HepG2 (cell line): ENCODE data around the gene CYB561. TPM values are rescaled to one million over a fixed set of nuclear protein-coding genes. Genes with fewer than 3 reads are reported as not detected.
A peak's percentile ranks its signal among the peaks of the same experiment; 100 is the strongest.

Source experiments
- FOXM1 ChIP-seq: sonication (generic); formaldehyde crosslinking; IDR thresholded peaks from 2 replicates; pipeline ENCODE4 v1.5.0; 2020; ENCODE audit warnings: missing genetic modification reagents
- HDAC2 ChIP-seq: sonication (generic); formaldehyde crosslinking; IDR thresholded peaks from 2 replicates; pipeline ENCODE4 v1.4.0; 2020; ENCODE audit warnings: missing genetic modification reagents
- HMG20A ChIP-seq: IDR thresholded peaks from 2 replicates; pipeline ENCODE4 v1.6.1; 2016; ENCODE audit warnings: borderline replicate concordance
- HNRNPUL1 ChIP-seq: fragments of 200-400 bp; formaldehyde crosslinking; IDR thresholded peaks from 2 replicates; pipeline ENCODE4 v1.6.1; 2017; ENCODE audit warnings: low read depth, mild to moderate bottlenecking, low read length, moderate library complexity
- KDM5A ChIP-seq: fragments of 200-600 bp; sonication (generic); IDR thresholded peaks from 2 replicates; pipeline ENCODE4 v1.7.0; 2018; ENCODE audit warnings: antibody characterized with exemption, mild to moderate bottlenecking, low read length, borderline replicate concordance
- MBNL3 ChIP-seq: fragments of 250-450 bp; sonication (Bioruptor Pico); conservative IDR thresholded peaks from 2 replicates; pipeline ENCODE4 v1.8.0; 2022; ENCODE audit warnings: mild to moderate bottlenecking, inconsistent platforms
- MNT ChIP-seq: fragments of 450-650 bp; IDR thresholded peaks from 2 replicates; pipeline ENCODE4 v1.6.1; 2016
- MTF1 ChIP-seq: sonication (generic); formaldehyde crosslinking; IDR thresholded peaks from 2 replicates; pipeline ENCODE4 v1.5.0; 2020; ENCODE audit warnings: missing genetic modification reagents
- NCOA2 ChIP-seq: sonication (generic); formaldehyde crosslinking; IDR thresholded peaks from 2 replicates; pipeline ENCODE4 v1.8.0; 2022; ENCODE audit warnings: inconsistent platforms
- NFYC ChIP-seq: IDR thresholded peaks from 2 replicates; pipeline ENCODE4 v1.6.1; 2016; ENCODE audit warnings: missing genetic modification reagents, missing compliant biosample characterization
- POLR2G ChIP-seq: fragments of 200-400 bp; formaldehyde crosslinking; IDR thresholded peaks from 2 replicates; pipeline ENCODE4 v1.6.1; 2018; ENCODE audit warnings: mild to moderate bottlenecking, low read depth, low read length, moderate library complexity
- RAD51 ChIP-seq: fragments of 450-650 bp; IDR thresholded peaks from 2 replicates; pipeline ENCODE4 v1.6.1; 2016; ENCODE audit warnings: borderline replicate concordance
- SCMH1 ChIP-seq: sonication (generic); formaldehyde crosslinking; IDR thresholded peaks from 2 replicates; pipeline ENCODE4 v1.9.0; 2021; ENCODE audit warnings: missing genetic modification reagents, mild to moderate bottlenecking, borderline replicate concordance
- SP1 ChIP-seq, 2 experiments: fragments of 450-650 bp in 1 of 2; sonication (generic) in 1 of 2; formaldehyde crosslinking in 1 of 2; IDR thresholded peaks; 2 replicates each; pipeline versions ENCODE4 v1.4.0 to v1.6.1; 2016 to 2020; ENCODE audit warnings: missing genetic modification reagents in 1 of 2
- U2AF1 ChIP-seq: fragments of 200-400 bp; formaldehyde crosslinking; optimal IDR thresholded peaks from 2 replicates; pipeline ENCODE3; 2017; ENCODE audit warnings: mild to moderate bottlenecking, low read depth, low read length
- ZHX1 ChIP-seq: sonication (generic); formaldehyde crosslinking; IDR thresholded peaks from 2 replicates; pipeline ENCODE4 v1.8.1; 2022; ENCODE audit warnings: low read depth, mild to moderate bottlenecking, missing genetic modification reagents
- ZMYM2 ChIP-seq: sonication (generic); formaldehyde crosslinking; IDR thresholded peaks from 2 replicates; pipeline ENCODE4 v1.8.0; 2022; ENCODE audit warnings: mild to moderate bottlenecking, missing genetic modification reagents
- ZNF17 ChIP-seq: sonication (generic); formaldehyde crosslinking; IDR thresholded peaks from 2 replicates; pipeline ENCODE4 v1.5.0; 2020; ENCODE audit warnings: mild to moderate bottlenecking, missing genetic modification reagents
- ZNF253 ChIP-seq: sonication (generic); formaldehyde crosslinking; IDR thresholded peaks from 2 replicates; pipeline ENCODE4 v1.8.0; 2022; ENCODE audit warnings: mild to moderate bottlenecking, missing genetic modification reagents, borderline replicate concordance
- ZNF3 ChIP-seq: IDR thresholded peaks from 2 replicates; pipeline ENCODE4 v1.7.0; 2017; ENCODE audit warnings: inconsistent platforms
- ZNF30 ChIP-seq: sonication (generic); formaldehyde crosslinking; IDR thresholded peaks from 2 replicates; pipeline ENCODE4 v1.5.0; 2020; ENCODE audit warnings: mild to moderate bottlenecking, missing genetic modification reagents
- ZNF510 ChIP-seq: sonication (generic); formaldehyde crosslinking; IDR thresholded peaks from 2 replicates; pipeline ENCODE4 v1.4.0; 2020; ENCODE audit warnings: low read depth, mild to moderate bottlenecking, missing genetic modification reagents
- ZNF569 ChIP-seq: sonication (generic); formaldehyde crosslinking; IDR thresholded peaks from 2 replicates; pipeline ENCODE4 v1.5.0; 2020; ENCODE audit warnings: mild to moderate bottlenecking, missing genetic modification reagents, moderate library complexity, borderline replicate concordance
- ZNF572 ChIP-seq: sonication (generic); formaldehyde crosslinking; IDR thresholded peaks from 2 replicates; pipeline ENCODE4 v1.5.1; 2020; ENCODE audit warnings: mild to moderate bottlenecking, missing genetic modification reagents
- ZNF761 ChIP-seq: sonication (generic); formaldehyde crosslinking; conservative IDR thresholded peaks from 2 replicates; pipeline ENCODE4 v1.4.0; 2020; ENCODE audit warnings: mild to moderate bottlenecking, missing genetic modification reagents
- ZNF776 ChIP-seq: sonication (generic); formaldehyde crosslinking; IDR thresholded peaks from 2 replicates; pipeline ENCODE4 v1.4.0; 2020; ENCODE audit warnings: mild to moderate bottlenecking, missing genetic modification reagents
- polyA plus RNA-seq, 8 experiments: library from polyadenylated mRNA; depleted of rRNA in 3 of 8; stranded (reverse) in 7 of 8; unstranded in 1 of 8; fragments of >200 nt; fragmentation: Illumina TruSeq in 4 of 8; extraction: Trizol in 4 of 8; gene quantifications; 2 replicates each; pipeline versions ENCODE4 v1.2.1 to v1.2.3, GENCODE V29; 2011 to 2016; ENCODE audit warnings: low read depth in 4 of 8, missing spikeins in 1 of 8, mixed read lengths in 1 of 8; ENCODE audit not compliant: insufficient read depth in 1 of 8
- total RNA-seq, 5 experiments: library from RNA; depleted of rRNA; stranded (reverse); fragments of >200 nt; fragmentation: Illumina TruSeq; extraction: Trizol; gene quantifications; 2 replicates each; pipeline ENCODE4 v1.2.3, GENCODE V29; 2016; ENCODE audit warnings: low read depth in 1 of 5
- TF ChIP-seq, protein P1 (sequence below): sonication (generic); formaldehyde crosslinking; IDR thresholded peaks from 2 replicates; pipeline ENCODE4 v1.9.0; 2021; ENCODE audit warnings: missing genetic modification reagents, borderline replicate concordance

The CYB561 gene
- total and polyA plus RNA-seq, 2 of the 13 experiments (the other 11 are each of a cell fraction or from before 2014, with no cell fraction given): 1.5 to 6.7 TPM

DNA sequence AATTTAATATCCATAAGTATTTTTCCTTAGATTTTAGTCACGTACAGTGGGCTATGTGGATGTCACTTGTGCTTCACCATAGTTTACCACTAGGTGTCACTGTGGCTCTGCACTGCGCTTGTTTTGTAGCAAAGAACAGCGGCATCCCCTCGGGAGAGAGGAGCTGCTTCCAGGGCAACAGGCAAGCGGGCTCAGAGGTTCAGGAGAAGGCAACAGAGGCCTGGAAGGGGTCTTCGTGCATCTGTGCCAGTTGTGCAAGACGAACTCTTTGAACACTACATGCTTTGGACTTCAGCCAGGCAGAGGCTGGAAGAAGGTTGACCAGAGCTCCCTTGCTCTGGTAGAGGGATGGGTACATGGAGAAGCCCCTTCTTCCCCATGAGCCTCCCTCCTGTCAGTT is 20.6 kb downstream of the CYB561 start (continued):
- TF ChIP-seq KDM5A (no peak), POLR2G (no peak), ZNF30 (CRISPR knock-in tag) (no peak), NFYC (0 out of 2 replicates have a peak, but pooled peaks have one; percentile 17), ZNF761 (CRISPR knock-in tag) (no peak), ZNF510 (CRISPR knock-in tag) (no peak), HNRNPUL1 (no peak), MNT (no peak), ZNF253 (CRISPR knock-in tag) (no peak), ZNF569 (CRISPR knock-in tag) (no peak), HMG20A (CRISPR knock-in tag) (no peak), SCMH1 (CRISPR knock-in tag) (no peak), NCOA2 (CRISPR knock-in tag) (0 out of 2 replicates have a peak, but pooled peaks have one; percentile 18), ZHX1 (CRISPR knock-in tag) (no peak), MBNL3 (no peak), ZMYM2 (CRISPR knock-in tag) (no peak), U2AF1 (no peak), HDAC2 (peak; percentile 16; the same call in 1 of the 2 replicates), ZNF572 (CRISPR knock-in tag) (no peak), ZNF776 (CRISPR knock-in tag) (no peak), MTF1 (CRISPR knock-in tag) (no peak), RAD51 (no peak), SP1 (IDR thresholded peaks at IDR 0.05) (no peak), SP1 (CRISPR knock-in tag; IDR thresholded peaks at IDR 0.05) (no peak), FOXM1 (CRISPR knock-in tag) (no peak), ZNF3 (CRISPR knock-in tag) (no peak), ZNF17 (no peak)
- TF ChIP-seq, protein P1, sequence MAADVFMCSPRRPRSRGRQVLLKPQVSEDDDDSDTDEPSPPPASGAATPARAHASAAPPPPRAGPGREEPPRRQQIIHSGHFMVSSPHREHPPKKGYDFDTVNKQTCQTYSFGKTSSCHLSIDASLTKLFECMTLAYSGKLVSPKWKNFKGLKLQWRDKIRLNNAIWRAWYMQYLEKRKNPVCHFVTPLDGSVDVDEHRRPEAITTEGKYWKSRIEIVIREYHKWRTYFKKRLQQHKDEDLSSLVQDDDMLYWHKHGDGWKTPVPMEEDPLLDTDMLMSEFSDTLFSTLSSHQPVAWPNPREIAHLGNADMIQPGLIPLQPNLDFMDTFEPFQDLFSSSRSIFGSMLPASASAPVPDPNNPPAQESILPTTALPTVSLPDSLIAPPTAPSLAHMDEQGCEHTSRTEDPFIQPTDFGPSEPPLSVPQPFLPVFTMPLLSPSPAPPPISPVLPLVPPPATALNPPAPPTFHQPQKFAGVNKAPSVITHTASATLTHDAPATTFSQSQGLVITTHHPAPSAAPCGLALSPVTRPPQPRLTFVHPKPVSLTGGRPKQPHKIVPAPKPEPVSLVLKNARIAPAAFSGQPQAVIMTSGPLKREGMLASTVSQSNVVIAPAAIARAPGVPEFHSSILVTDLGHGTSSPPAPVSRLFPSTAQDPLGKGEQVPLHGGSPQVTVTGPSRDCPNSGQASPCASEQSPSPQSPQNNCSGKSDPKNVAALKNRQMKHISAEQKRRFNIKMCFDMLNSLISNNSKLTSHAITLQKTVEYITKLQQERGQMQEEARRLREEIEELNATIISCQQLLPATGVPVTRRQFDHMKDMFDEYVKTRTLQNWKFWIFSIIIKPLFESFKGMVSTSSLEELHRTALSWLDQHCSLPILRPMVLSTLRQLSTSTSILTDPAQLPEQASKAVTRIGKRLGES (CRISPR knock-in tag): no peak
